ENCODE measurements around the gene SAP25.

DNA sequence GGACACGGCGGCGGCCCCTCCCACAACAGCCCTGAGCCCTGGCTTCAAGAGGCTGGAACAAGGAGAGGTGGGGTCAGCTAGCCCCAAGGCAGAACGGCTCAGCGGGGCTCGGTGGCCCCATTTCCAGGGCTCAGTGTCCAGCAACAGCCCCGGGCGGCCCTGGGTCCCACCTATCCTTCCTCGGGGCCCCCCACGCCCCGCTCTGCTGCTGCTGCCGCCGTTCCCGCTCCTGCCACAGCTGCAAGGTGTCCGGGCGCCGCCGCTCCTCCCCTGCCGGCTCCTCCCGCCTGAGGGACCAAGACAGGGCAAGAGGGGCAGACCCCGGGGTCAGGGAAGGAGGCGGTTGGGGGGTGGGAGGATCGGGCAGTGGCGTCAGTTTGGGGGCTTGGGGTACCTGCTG lies 3.4 kb upstream of the SAP25 start:
- TF ChIP-seq, protein P1, sequence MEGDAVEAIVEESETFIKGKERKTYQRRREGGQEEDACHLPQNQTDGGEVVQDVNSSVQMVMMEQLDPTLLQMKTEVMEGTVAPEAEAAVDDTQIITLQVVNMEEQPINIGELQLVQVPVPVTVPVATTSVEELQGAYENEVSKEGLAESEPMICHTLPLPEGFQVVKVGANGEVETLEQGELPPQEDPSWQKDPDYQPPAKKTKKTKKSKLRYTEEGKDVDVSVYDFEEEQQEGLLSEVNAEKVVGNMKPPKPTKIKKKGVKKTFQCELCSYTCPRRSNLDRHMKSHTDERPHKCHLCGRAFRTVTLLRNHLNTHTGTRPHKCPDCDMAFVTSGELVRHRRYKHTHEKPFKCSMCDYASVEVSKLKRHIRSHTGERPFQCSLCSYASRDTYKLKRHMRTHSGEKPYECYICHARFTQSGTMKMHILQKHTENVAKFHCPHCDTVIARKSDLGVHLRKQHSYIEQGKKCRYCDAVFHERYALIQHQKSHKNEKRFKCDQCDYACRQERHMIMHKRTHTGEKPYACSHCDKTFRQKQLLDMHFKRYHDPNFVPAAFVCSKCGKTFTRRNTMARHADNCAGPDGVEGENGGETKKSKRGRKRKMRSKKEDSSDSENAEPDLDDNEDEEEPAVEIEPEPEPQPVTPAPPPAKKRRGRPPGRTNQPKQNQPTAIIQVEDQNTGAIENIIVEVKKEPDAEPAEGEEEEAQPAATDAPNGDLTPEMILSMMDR (IDR thresholded peaks at IDR 0.05): no peak
- TF ChIP-seq GABPA (IDR thresholded peaks at IDR 0.05; ENCODE audit: low read depth) (no peak), EZH2phosphoT487 (IDR thresholded peaks at IDR 0.05; ENCODE audit: borderline replicate concordance, low read depth) (no peak), CHD2 (IDR thresholded peaks at IDR 0.05; ENCODE audit: low read length, partially characterized antibody) (no peak)
- TF ChIP-seq, protein P2, sequence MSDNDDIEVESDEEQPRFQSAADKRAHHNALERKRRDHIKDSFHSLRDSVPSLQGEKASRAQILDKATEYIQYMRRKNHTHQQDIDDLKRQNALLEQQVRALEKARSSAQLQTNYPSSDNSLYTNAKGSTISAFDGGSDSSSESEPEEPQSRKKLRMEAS (IDR thresholded peaks at IDR 0.05; ENCODE audit: low read depth): no peak
- TF ChIP-seq, protein P3, sequence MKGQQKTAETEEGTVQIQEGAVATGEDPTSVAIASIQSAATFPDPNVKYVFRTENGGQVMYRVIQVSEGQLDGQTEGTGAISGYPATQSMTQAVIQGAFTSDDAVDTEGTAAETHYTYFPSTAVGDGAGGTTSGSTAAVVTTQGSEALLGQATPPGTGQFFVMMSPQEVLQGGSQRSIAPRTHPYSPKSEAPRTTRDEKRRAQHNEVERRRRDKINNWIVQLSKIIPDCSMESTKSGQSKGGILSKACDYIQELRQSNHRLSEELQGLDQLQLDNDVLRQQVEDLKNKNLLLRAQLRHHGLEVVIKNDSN (IDR thresholded peaks at IDR 0.05; ENCODE audit: borderline replicate concordance, low read depth): no peak
- TF ChIP-seq, protein P4, sequence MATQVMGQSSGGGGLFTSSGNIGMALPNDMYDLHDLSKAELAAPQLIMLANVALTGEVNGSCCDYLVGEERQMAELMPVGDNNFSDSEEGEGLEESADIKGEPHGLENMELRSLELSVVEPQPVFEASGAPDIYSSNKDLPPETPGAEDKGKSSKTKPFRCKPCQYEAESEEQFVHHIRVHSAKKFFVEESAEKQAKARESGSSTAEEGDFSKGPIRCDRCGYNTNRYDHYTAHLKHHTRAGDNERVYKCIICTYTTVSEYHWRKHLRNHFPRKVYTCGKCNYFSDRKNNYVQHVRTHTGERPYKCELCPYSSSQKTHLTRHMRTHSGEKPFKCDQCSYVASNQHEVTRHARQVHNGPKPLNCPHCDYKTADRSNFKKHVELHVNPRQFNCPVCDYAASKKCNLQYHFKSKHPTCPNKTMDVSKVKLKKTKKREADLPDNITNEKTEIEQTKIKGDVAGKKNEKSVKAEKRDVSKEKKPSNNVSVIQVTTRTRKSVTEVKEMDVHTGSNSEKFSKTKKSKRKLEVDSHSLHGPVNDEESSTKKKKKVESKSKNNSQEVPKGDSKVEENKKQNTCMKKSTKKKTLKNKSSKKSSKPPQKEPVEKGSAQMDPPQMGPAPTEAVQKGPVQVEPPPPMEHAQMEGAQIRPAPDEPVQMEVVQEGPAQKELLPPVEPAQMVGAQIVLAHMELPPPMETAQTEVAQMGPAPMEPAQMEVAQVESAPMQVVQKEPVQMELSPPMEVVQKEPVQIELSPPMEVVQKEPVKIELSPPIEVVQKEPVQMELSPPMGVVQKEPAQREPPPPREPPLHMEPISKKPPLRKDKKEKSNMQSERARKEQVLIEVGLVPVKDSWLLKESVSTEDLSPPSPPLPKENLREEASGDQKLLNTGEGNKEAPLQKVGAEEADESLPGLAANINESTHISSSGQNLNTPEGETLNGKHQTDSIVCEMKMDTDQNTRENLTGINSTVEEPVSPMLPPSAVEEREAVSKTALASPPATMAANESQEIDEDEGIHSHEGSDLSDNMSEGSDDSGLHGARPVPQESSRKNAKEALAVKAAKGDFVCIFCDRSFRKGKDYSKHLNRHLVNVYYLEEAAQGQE (IDR thresholded peaks at IDR 0.05; ENCODE audit: low read depth, low read length): no peak

Measured in SK-N-SH (cell line).